Measurements from ENCODE around the gene SLC29A4.
"Not testable (repeated sequence)": the region's sequence is repeated elsewhere in the genome, so short reads cannot be mapped to it uniquely, and the experiment has no call there.

Gene SLC29A4

GRCh38 chr7:5323800-5324781 is 41.3 kb downstream of the SLC29A4 start:
- not testable (repeated sequence) for DNase-seq (ENCODE audit: low spot score)

DNA sequence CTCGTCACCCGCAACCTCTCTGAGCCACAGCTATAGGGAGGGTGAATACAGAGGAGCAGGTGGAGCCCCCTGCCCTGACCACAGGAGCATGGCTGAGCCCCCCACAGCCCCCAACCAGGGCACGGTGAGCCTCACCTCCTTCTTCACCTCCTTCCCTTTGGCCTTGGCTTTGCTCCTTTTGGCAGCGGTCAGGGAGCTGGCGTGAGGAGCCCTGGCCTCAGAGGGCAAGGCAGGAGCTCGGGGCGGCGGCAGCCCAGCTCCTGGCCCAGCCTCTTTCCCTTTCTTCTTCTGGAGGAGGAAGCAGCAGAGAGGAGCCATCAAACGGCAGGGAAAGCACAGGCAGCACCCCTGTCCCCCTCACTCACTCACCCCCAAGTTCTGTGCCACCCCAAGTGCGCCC is 42.2 kb downstream of the SLC29A4 start:
- DNase-seq (ENCODE audit: low spot score): no peak

GRCh38 chr7:5330288-5330687 is 47.5 kb downstream of the SLC29A4 start:
- no peak for DNase-seq (ENCODE audit: low spot score)

DNA sequence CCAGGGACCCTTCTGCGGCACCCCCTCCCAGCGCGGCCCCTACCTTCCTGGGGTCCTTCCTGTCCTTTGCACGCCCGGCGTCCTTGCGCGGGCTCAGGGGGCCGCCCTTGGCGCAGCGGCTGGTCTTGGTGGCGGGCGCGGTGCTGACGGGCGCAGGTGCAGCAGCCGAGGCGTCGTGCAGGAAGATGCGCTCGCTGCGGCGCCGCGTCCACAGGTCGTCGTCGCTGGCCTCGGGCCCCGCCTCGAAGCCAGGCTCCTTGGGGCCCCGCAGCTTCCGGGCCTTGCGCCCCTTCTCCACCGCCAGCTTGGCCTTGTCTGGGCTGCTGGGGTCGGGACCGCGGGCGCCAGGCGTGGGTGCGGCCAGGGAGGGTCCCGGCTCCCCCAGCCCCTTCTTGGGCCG is 49.8 kb downstream of the SLC29A4 start:
- no peak for DNase-seq (ENCODE audit: low spot score)

GRCh38 chr7:5333121-5334045 is 50.6 kb downstream of the SLC29A4 start:
- DNase-seq (ENCODE audit: low spot score): no peak

GRCh38 chr7:5334671-5335070 is 51.9 kb downstream of the SLC29A4 start:
- no peak for DNase-seq (ENCODE audit: low spot score)

- DNase-seq (ENCODE audit: low spot score): no peak
Observed at GRCh38 chr7:5337047-5337446, 54.3 kb downstream of the SLC29A4 start.

- DNase-seq (ENCODE audit: low spot score): no peak
Observed at GRCh38 chr7:5339955-5340354, 57.2 kb downstream of the SLC29A4 start.

- DNase-seq (ENCODE audit: low spot score): no peak
Observed at GRCh38 chr7:5342631-5343030, 59.9 kb downstream of the SLC29A4 start.

- no peak for DNase-seq (ENCODE audit: low spot score)
Observed at GRCh38 chr7:5343884-5344283, 61.1 kb downstream of the SLC29A4 start.

- DNase-seq (ENCODE audit: low spot score): no peak
Observed at GRCh38 chr7:5344342-5344741, 61.6 kb downstream of the SLC29A4 start.

- DNase-seq (ENCODE audit: low spot score): no peak
Observed at GRCh38 chr7:5345171-5345570, 62.4 kb downstream of the SLC29A4 start.

GRCh38 chr7:5345671-5346070 is 62.9 kb downstream of the SLC29A4 start:
- no peak for DNase-seq (ENCODE audit: low spot score)

DNA sequence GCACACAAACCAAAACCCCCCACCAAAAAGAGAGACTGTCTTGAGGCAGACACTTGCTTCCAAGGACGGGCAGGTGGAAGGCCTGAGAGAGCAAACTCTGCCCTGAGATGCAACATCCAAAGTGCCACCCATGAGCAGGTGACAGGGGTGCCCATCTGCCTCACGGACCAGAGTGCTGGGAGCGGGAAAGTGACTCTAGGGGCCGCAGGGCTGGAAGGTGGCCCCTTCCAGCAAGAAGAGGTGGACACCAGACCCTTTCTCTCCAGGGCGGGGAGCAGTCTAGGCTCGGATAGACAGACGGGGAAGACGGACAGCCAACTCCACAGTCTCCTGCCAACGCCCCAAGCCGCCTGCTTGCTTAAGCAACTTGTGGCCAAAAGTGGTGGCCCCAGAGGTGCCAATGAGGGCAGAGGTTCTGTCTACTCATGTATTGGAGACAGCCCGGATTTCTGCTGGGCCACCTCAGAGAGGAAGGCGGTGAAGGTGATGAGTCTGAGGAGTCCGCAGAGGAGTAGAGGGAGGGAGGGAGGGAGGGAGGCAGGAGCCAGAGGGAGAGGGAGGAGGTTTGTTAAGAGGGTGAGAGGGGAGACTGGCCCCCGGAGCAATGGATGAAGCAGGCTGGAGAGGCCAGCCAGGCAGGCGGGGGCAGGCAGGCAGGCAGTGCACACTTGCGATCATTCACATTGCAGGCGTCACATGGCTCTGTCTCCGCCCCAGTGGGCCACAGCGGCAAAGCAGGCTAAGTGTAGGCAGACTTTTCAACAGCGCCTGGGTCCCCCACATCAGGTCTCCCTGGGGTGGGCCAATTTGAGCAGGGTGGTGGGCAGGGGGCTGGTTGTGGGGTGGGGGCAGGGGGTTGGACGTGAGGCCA is 65.6 kb downstream of the SLC29A4 start:
- no peak for DNase-seq (ENCODE audit: low spot score)

GRCh38 chr7:5349005-5349380 is 66.2 kb downstream of the SLC29A4 start:
- DNase-seq (ENCODE audit: low spot score): no peak

GRCh38 chr7:5349437-5350173 is 66.9 kb downstream of the SLC29A4 start:
- DNase-seq (ENCODE audit: low spot score): no peak

GRCh38 chr7:5350174-5350463 is 67.4 kb downstream of the SLC29A4 start:
- no peak for DNase-seq (ENCODE audit: low spot score)

GRCh38 chr7:5350600-5351385 is 68.0 kb downstream of the SLC29A4 start:
- DNase-seq (ENCODE audit: low spot score): no peak

- no peak for DNase-seq (ENCODE audit: low spot score)
Observed at GRCh38 chr7:5351507-5352265, 68.9 kb downstream of the SLC29A4 start.
